GM13976 (cell line): ENCODE data around the gene AQP10.

Experiments used
- DNase-seq: peaks from one replicate; pipeline ENCODE4 v3.0.0; 2012; ENCODE audit warnings: low spot score
- in situ Hi-C: fragments of 300-500 bp; cut with MboI; formaldehyde crosslinking; loops from one replicate; pipeline ENCODE4 v1.12.0; 2022; ENCODE audit warnings: low sequenced_read_pairs, mixed read lengths, inconsistent platforms; ENCODE audit not compliant: unreplicated experiment
- TF ChIP-seq, protein P1 (sequence below): IDR thresholded peaks from 2 replicates; pipeline ENCODE4 v1.5.1; 2012; ENCODE audit warnings: borderline replicate concordance, mild to moderate bottlenecking; ENCODE audit not compliant: insufficient read depth; ENCODE audit errors: extremely low read depth, missing control alignments, control extremely low read depth

The AQP10 gene

DNA sequence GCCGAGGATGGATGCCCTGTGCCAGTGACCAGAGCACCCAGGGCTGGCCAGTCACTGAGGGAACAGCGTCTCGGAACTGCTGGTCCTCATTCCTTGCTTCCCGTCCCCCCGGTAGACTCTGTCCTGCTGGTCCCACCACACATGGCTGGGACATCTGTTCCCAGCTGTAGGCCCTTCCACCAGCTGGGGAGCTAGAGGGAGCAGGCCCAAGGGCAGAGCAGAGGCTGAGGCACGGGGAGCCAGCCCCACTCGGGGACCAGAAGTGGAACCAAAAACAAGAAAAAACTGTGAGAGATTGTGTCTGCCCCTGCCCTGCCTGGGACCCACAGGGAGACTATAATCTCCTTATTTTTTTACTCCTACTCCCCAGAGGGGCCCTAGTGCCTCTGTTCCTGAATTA is 28.2 kb downstream of the AQP10 start:
- in situ Hi-C loops: no loop called here
- TF ChIP-seq, protein P1, sequence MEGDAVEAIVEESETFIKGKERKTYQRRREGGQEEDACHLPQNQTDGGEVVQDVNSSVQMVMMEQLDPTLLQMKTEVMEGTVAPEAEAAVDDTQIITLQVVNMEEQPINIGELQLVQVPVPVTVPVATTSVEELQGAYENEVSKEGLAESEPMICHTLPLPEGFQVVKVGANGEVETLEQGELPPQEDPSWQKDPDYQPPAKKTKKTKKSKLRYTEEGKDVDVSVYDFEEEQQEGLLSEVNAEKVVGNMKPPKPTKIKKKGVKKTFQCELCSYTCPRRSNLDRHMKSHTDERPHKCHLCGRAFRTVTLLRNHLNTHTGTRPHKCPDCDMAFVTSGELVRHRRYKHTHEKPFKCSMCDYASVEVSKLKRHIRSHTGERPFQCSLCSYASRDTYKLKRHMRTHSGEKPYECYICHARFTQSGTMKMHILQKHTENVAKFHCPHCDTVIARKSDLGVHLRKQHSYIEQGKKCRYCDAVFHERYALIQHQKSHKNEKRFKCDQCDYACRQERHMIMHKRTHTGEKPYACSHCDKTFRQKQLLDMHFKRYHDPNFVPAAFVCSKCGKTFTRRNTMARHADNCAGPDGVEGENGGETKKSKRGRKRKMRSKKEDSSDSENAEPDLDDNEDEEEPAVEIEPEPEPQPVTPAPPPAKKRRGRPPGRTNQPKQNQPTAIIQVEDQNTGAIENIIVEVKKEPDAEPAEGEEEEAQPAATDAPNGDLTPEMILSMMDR: no peak
- peak; percentile 18 for DNase-seq

DNA sequence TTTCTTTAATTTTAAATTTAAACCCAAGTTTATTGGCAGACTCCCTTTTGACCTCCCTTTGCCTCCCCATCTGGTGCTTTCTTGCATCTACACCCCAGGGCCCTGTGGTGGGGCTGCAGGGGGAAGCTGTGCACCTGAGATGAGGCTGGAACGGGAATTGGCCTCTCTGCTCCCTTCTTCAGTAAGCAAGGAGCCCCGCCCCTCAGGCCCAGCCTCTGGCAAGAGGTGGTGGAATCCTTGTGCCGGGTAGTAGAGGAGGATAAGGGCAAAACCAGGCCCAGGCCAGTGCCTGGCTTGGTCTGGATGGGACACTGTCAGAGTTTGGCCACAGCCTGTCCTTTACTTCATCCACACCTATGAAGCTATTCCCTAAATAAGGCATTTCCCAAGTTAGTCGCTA is 29.5 kb downstream of the AQP10 start:
- in situ Hi-C loops: no loop called here
- TF ChIP-seq, protein P1: no peak
- DNase-seq: peak; percentile 12

DNA sequence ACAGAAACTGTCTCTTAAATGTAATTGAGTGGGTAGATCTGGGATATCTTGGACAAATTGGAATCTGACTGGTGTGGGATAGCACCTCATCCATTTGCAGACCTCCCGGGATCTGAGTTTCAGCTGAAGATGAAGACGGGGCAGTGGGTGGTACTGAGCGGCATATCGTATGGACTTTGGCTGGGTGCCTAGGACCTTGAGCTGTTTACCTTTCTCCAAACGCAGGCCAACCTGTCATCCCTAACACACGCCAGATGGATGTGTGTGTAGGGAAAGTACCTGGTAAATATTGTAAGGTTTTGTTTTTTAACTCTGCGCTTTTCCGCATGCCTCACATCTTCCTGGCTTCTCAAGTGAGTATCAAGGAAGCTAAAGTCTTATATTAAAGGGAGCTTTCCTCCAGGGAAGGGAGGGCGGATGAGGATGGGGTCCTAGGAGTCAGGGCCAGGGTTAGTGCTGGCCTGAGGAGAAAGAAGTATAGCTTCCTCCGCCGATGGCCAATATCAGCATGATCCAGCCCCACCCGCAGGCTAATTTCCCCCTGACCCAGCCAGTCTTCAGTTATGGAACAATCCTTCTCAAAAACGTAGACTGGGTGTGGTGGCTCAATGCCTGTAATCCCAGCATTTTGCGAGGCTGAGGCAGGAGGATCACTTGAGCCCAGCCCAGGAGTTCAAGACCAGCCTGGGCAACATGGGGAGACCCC is 30.6 kb downstream of the AQP10 start:
- in situ Hi-C loops: no loop called here
- TF ChIP-seq, protein P1: no peak
- DNase-seq: peak; percentile 2

DNA sequence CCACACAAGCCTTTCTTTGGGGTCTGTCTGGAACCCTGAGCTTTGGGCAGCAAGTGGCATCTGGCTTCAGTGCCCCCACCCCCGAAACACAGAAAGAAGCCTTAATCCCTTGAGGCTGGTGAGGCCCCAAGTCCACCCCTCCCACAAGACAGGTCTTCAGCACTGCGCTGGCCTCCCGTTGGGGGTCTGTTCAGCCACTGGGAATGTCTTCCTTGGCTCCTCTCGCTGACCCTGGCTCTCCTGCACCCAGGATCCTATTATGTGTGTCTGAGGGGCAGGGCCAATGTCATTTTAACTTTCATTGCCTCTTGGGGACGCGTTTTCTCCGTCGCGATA is 31.3 kb downstream of the AQP10 start:
- peak; percentile 29 for DNase-seq
- in situ Hi-C loops: no loop called here
- TF ChIP-seq, protein P1: no peak

DNA sequence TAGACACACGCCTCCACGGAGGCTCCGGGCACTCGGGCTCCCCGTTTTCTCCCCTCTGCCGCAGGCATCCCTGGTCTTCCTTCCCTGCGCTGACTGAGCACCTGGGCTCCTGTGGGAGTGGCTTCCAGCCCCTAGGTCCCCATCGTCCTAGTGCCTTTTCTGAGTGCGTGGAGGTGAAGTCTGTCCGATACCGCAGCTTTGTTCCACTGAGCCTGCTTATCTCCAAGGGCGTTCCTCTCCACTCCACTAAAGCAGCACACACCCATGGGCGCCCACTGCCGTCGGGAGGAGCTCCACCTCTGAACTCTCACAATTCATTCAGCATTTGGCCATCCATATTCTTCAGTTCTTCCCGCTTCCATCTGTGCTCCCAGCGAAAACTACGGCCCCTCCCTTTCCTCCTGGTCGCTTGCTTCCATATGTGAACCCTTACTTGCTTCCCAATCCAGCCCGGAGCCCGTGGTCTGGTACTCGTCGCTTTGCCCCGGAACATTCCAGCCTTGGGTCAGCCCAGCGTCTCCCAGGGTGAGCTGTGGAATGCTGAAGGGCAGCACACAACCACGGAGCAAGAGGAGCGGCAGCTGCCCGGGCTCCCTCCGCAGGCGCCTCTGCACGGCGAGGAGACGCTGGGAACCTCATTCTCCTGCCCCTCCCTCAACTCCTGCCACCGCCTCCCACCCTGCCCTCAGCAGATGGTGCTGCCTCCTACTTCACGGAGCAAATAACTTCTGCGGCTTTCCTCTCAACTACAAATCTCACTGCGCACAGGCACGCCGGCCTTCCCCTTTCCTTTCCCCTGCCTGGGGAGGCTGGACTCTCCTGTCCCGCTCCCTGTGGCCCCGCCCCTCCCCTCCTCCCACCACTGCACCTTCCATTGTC is 31.9 kb downstream of the AQP10 start:
- TF ChIP-seq, protein P1: peak; percentile 42
- DNase-seq: peak; percentile 71
- in situ Hi-C loops: no loop called here

DNA sequence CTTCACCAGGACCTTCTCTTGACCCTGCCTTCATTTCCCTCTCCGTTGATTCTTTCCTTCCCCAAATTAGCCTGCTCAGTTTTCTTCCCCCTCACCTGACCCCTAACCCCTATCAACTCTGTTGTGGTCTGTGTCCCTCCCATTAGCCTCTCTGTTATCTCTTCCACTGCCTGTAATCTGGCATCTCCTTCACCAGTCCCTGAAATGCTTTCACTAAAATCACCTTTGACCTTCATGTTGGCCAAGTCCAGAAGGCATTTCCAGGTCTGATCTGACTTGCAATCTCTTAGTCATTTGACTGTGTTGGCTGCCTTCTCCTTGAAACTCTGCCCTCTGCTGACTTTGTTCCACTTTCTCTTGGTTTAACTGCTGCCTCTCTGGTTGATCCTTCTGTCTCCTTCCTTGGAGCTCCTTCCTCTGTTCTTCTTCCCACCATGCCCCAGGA is 32.6 kb downstream of the AQP10 start:
- peak; percentile 61 for DNase-seq
- TF ChIP-seq, protein P1: peak; percentile 28
- in situ Hi-C loops: no loop called here
